GM12864 (cell line): Measurements from ENCODE around the gene LILRB5.

ENCODE experiments used
- DNase-seq: peaks from one replicate; pipeline ENCODE4 v3.0.0-alpha.2; 2011; ENCODE audit warnings: low read depth
- H3K4me3 ChIP-seq: 2 replicates; pipeline ENCODE4 v1.5.1; 2011; ENCODE audit warnings: mild to moderate bottlenecking, low read depth, low read length, control low read depth
- CTCF ChIP-seq: IDR thresholded peaks from 2 replicates; pipeline ENCODE4 v1.5.1; 2011; ENCODE audit warnings: low read depth, mild to moderate bottlenecking, moderate library complexity, low read length, control low read depth, inconsistent platforms; ENCODE audit errors: missing control alignments

The LILRB5 gene

DNA sequence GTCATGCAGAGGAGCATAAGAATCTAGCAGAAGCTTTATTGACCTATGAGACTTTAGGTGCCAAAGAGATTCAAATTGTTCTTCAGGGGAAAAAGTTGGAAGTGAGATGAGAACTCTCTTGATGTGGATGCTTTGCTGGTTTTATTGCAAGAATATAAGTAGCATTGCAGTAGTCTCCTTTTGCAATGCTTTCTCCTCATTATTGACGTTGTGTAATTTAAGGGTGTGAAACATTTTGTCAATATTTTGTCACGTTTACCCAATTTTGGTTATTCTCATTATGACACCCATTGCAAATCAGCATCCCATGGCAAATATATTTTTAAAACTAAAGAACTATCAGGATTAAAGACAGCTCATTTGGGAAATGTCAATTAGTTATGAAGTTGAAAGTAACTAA lies 11.9 kb upstream of the LILRB5 start:
- no peak overlapping the region for H3K4me3 ChIP-seq
- TF ChIP-seq CTCF: no peak
- no peak for DNase-seq

DNA sequence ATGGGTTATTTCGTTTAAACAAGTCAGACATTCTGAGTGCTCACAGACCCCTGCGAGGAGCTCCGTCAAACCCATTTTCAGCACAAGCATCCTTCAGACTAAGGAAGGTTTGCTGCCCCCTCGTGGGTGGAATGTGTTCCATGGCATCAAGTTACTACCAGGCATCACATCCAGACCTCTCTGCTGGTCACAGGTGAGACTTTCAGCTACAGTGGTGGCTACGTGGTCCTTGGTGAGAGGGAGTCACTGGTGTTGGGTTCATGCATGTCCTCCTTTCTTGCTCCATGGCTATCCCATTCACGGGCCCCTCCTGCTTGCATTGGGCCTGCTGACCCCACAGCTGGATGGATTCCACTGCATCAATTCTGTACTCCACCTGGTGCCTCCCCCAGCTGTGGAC lies 9.1 kb upstream of the LILRB5 start:
- H3K4me3 ChIP-seq: no peak overlapping the region
- DNase-seq: peak; percentile 27
- peak; percentile 89 for TF ChIP-seq CTCF

GRCh38 chr19:54262470-54262869 lies 5.4 kb upstream of the LILRB5 start:
- no peak overlapping the region for H3K4me3 ChIP-seq
- TF ChIP-seq CTCF: no peak
- DNase-seq: no peak

- no peak for DNase-seq
- H3K4me3 ChIP-seq: no peak overlapping the region
- no peak for TF ChIP-seq CTCF
Observed at GRCh38 chr19:54262066-54262465, 5.0 kb upstream of the LILRB5 start.

DNA sequence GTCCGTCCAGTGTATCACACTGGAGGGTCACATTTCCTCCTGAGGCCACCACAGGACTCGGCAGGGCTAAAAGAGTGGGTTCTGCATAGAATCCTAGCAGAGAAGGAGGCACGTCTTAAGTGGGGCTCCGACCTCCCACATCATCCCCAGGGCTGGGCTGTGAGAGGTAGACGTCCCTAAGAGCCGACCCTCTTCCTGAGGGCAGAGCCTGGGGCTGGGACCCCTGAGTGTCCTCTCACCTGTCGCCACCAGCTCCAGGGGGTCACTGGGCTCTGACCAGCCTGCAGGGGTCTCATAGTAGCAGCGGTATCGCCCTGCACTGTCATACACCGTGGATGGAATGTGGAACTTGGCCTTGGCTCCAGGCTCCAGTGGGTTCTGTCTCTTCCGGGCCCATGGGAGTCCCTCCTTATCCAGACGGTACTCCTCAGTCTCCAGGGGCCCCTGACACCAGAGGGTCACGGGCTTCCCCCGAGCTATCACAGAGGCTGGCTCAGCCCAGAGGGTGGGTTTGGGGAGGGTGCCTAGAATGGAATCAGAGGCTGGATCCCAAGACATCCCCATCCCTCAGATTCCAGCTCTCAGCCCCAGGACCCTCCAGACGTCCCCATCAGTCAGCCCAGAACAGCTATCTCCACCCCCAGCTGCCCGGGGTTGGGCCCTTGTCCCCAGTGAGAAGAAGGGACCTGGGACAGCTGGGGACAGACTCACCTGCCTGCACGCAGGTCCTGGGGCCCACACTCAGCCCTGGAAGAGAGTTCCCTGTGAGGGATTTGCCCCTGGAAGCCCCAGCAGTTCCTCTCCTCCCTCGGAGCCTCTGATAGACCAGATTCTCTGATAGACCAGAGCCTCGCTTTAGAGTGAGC lies 590 bp downstream of the LILRB5 start:
- TF ChIP-seq CTCF: no peak
- no peak overlapping the region for H3K4me3 ChIP-seq
- DNase-seq: no peak

- no peak for DNase-seq
- H3K4me3 ChIP-seq: no peak overlapping the region
- no peak for TF ChIP-seq CTCF
Observed at GRCh38 chr19:54255105-54255775, 1.8 kb downstream of the LILRB5 start.
